ENCODE results near the gene HOMER3.

GRCh38 chr19:18897094-18898029 lies 43.7 kb downstream of the HOMER3 start:
- TF ChIP-seq ESRRG (CRISPR knock-in tag; IDR thresholded peaks at IDR 0.05) (no peak), ZFP30 (CRISPR knock-in tag; IDR thresholded peaks at IDR 0.05) (no peak), POU6F1 (CRISPR knock-in tag; IDR thresholded peaks at IDR 0.05; ENCODE audit: borderline replicate concordance, low read depth) (no peak), ZNF70 (CRISPR knock-in tag; IDR thresholded peaks at IDR 0.05) (no peak), GLIS3 (CRISPR knock-in tag; IDR thresholded peaks at IDR 0.05) (no peak), RARB (CRISPR knock-in tag; IDR thresholded peaks at IDR 0.05) (no peak), ARNTL (CRISPR knock-in tag; IDR thresholded peaks at IDR 0.05; ENCODE audit: borderline replicate concordance, low read depth) (no peak)
- TF ChIP-seq, protein P1, sequence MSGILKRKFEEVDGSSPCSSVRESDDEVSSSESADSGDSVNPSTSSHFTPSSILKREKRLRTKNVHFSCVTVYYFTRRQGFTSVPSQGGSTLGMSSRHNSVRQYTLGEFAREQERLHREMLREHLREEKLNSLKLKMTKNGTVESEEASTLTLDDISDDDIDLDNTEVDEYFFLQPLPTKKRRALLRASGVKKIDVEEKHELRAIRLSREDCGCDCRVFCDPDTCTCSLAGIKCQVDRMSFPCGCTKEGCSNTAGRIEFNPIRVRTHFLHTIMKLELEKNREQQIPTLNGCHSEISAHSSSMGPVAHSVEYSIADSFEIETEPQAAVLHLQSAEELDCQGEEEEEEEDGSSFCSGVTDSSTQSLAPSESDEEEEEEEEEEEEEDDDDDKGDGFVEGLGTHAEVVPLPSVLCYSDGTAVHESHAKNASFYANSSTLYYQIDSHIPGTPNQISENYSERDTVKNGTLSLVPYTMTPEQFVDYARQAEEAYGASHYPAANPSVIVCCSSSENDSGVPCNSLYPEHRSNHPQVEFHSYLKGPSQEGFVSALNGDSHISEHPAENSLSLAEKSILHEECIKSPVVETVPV (CRISPR knock-in tag; IDR thresholded peaks at IDR 0.05): no peak
- TF ChIP-seq, protein P2, sequence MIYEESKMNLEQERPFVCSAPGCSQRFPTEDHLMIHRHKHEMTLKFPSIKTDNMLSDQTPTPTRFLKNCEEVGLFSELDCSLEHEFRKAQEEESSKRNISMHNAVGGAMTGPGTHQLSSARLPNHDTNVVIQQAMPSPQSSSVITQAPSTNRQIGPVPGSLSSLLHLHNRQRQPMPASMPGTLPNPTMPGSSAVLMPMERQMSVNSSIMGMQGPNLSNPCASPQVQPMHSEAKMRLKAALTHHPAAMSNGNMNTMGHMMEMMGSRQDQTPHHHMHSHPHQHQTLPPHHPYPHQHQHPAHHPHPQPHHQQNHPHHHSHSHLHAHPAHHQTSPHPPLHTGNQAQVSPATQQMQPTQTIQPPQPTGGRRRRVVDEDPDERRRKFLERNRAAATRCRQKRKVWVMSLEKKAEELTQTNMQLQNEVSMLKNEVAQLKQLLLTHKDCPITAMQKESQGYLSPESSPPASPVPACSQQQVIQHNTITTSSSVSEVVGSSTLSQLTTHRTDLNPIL (CRISPR knock-in tag; IDR thresholded peaks at IDR 0.05; ENCODE audit: low read depth): no peak

Data from SK-N-SH treated with all-trans-retinoic acid at 6 μM for 48 hours (cell line).